Neural progenitor cell (in vitro differentiated cells): ENCODE results near the gene PYCARD. TPM values are rescaled to one million over a fixed set of nuclear protein-coding genes. Genes with fewer than 3 reads are reported as not detected.

Source experiments
- DNase-seq: peaks from one replicate; pipeline ENCODE4 v3.0.0-alpha.2; 2016; ENCODE audit warnings: low spot score
- H2AFZ ChIP-seq: fragments of 200-600 bp; sonication (generic); replicated peaks from 2 replicates; pipeline ENCODE4 v1.6.1; 2016; ENCODE audit warnings: antibody characterized with exemption
- H3F3A ChIP-seq: fragments of 200-600 bp; sonication (generic); 2 replicates; pipeline ENCODE4 v1.6.1; 2016; ENCODE audit warnings: antibody characterized with exemption, low read depth
- H3K27ac ChIP-seq: fragments of 200-600 bp; sonication (generic); 2 replicates; pipeline ENCODE4 v1.5.1; 2016; ENCODE audit warnings: mild to moderate bottlenecking
- H3K27me3 ChIP-seq: fragments of 200-600 bp; sonication (generic); 2 replicates; pipeline ENCODE4 v1.6.1; 2016; ENCODE audit warnings: mild to moderate bottlenecking, moderate library complexity
- H3K36me3 ChIP-seq: fragments of 200-600 bp; sonication (generic); 2 replicates; pipeline ENCODE4 v1.5.1; 2016
- H3K4me1 ChIP-seq: fragments of 200-600 bp; sonication (generic); 2 replicates; pipeline ENCODE4 v1.6.1; 2016; ENCODE audit warnings: mixed run types
- H3K4me2 ChIP-seq: fragments of 200-600 bp; sonication (generic); 2 replicates; pipeline ENCODE4 v1.6.1; 2016
- H3K4me3 ChIP-seq: fragments of 200-600 bp; sonication (generic); 2 replicates; pipeline ENCODE4 v1.5.1; 2016
- H3K79me2 ChIP-seq: fragments of 200-600 bp; sonication (generic); 2 replicates; pipeline ENCODE4 v1.6.1; 2016; ENCODE audit warnings: low read depth
- H3K9ac ChIP-seq: fragments of 200-600 bp; sonication (generic); 2 replicates; pipeline ENCODE4 v1.6.1; 2016
- H3K9me3 ChIP-seq: fragments of 200-600 bp; sonication (generic); 2 replicates; pipeline ENCODE4 v1.5.1; 2016; ENCODE audit warnings: low read depth
- H4K20me1 ChIP-seq: fragments of 200-600 bp; sonication (generic); 2 replicates; pipeline ENCODE4 v1.6.1; 2016; ENCODE audit warnings: low read depth
- H3K27ac Mint-ChIP-seq: 3 replicates; pipeline ENCODE4 v1.8.0; 2021; ENCODE audit warnings: mixed read lengths
- H3K27me3 Mint-ChIP-seq: 2 replicates; pipeline ENCODE4 v1.8.0; 2022; ENCODE audit warnings: low read depth, mild to moderate bottlenecking, inconsistent platforms, moderate library complexity, mixed read lengths; ENCODE audit not compliant: insufficient read depth
- H3K36me3 Mint-ChIP-seq: 3 replicates; pipeline ENCODE4 v1.8.0; 2021; ENCODE audit warnings: mixed read lengths
- H3K4me1 Mint-ChIP-seq: 3 replicates; pipeline ENCODE4 v1.8.0; 2021; ENCODE audit warnings: mixed read lengths
- H3K4me3 Mint-ChIP-seq: 3 replicates; pipeline ENCODE4 v1.8.0; 2021; ENCODE audit warnings: mild to moderate bottlenecking, moderate library complexity, mixed read lengths
- H3K9me3 Mint-ChIP-seq: 3 replicates; pipeline ENCODE4 v1.8.0; 2020; ENCODE audit warnings: mixed read lengths
- CTCF ChIP-seq: fragments of 200-600 bp; sonication (generic); IDR thresholded peaks from 2 replicates; pipeline ENCODE4 v1.5.1; 2017; ENCODE audit warnings: antibody characterized with exemption, mild to moderate bottlenecking
- EZH2 ChIP-seq: fragments of 200-600 bp; sonication (generic); IDR thresholded peaks from 2 replicates; pipeline ENCODE4 v1.6.1; 2017; ENCODE audit warnings: antibody characterized with exemption, mild to moderate bottlenecking, moderate library complexity
- EZH2phosphoT487 ChIP-seq: fragments of 200-600 bp; sonication (generic); IDR thresholded peaks from 2 replicates; pipeline ENCODE4 v1.6.1; 2017; ENCODE audit warnings: antibody characterized with exemption
- small RNA-seq: library from RNA; depleted of rRNA; stranded (forward); fragments of <200 nt; gene quantifications from one replicate; pipeline ENCODE3, GENCODE V24; 2015
- total RNA-seq: library from RNA; depleted of rRNA; stranded (reverse); fragments of >200 nt; gene quantifications from 2 replicates; pipeline ENCODE4 v1.2.3, GENCODE V29; 2015; ENCODE audit warnings: low replicate concordance

PYCARD gene
- total RNA-seq, 1 donor from 2014 or later = not detected

- H4K20me1 ChIP-seq = no peaks in the 10 kb centered on the region
- TF ChIP-seq EZH2 = no peak
- TF ChIP-seq EZH2phosphoT487 = no peak
- no peak for TF ChIP-seq CTCF
- Mint-ChIP-seq H3K9me3 (no peaks in the 10 kb centered on the region), H3K4me1 (no peaks in the 10 kb centered on the region), H3K4me3 (no peak overlapping the region), H3K27me3 (peaks cover 4% of the 10 kb centered on the region), H3K27ac (no peak overlapping the region), H3K36me3 (no peaks in the 10 kb centered on the region)
- no peak overlapping the region for H3K4me2 ChIP-seq
- H3K36me3 ChIP-seq = no peaks in the 10 kb centered on the region
- H3K79me2 ChIP-seq = no peaks in the 10 kb centered on the region
- H3K4me3 ChIP-seq = no peak overlapping the region
- no peaks in the 10 kb centered on the region for H3K27me3 ChIP-seq
- H3K9ac ChIP-seq = no peak overlapping the region
- H3F3A ChIP-seq = no peaks in the 10 kb centered on the region
- no peak overlapping the region for H2AFZ ChIP-seq
- no peaks in the 10 kb centered on the region for H3K9me3 ChIP-seq
- no peaks in the 10 kb centered on the region for H3K4me1 ChIP-seq
- DNase-seq = no peak
- no peak overlapping the region for H3K27ac ChIP-seq
Observed at GRCh38 chr16:31157136-31157535, 45.4 kb downstream of the PYCARD start.

Small RNAs within 50 kb of the gene (small RNA-seq; reads per million reads assigned to genes)
- gene AC009088.4 (not detected), gene NDUFA3P6 (not detected)

Other genes starting within 250 kb of the PYCARD start
- 3.2 and 5.8 TPM in 2 replicates for gene SETD1A, start 245.0 kb downstream of the PYCARD start, total RNA-seq
- 1.4 and 2.9 TPM in 2 replicates for gene HSD3B7, start 217.6 kb downstream of the PYCARD start, total RNA-seq
- gene STX1B, start 192.1 kb downstream of the PYCARD start, total RNA-seq = 6.6 and 7.3 TPM in 2 replicates
- 6.6 and 13.3 TPM in 2 replicates for gene STX4, start 169.2 kb downstream of the PYCARD start, total RNA-seq
- gene ZNF668, start 128.5 kb downstream of the PYCARD start, total RNA-seq = 3.7 and 14.7 TPM in 2 replicates
- gene ZNF646, start 128.3 kb downstream of the PYCARD start, total RNA-seq = 7.5 and 31.2 TPM in 2 replicates
- gene PRSS53, start 113.8 kb downstream of the PYCARD start, total RNA-seq = 2.3 and 7.7 TPM in 2 replicates
- gene VKORC1, start 108.0 kb downstream of the PYCARD start, total RNA-seq = 95.9 and 137 TPM in 2 replicates
- 19.8 and 38.1 TPM in 2 replicates for gene BCKDK, start 94.4 kb downstream of the PYCARD start, total RNA-seq
- 59.7 and 71.7 TPM in 2 replicates for gene KAT8, start 85.1 kb downstream of the PYCARD start, total RNA-seq
- gene PRSS8, start 67.0 kb downstream of the PYCARD start, total RNA-seq = 2.7 and 17.6 TPM in 2 replicates
- gene PRSS36, start 52.7 kb downstream of the PYCARD start, total RNA-seq = 0.30 and 0.68 TPM in 2 replicates
- gene FUS, start 22.6 kb downstream of the PYCARD start, total RNA-seq = 81.7 and 127 TPM in 2 replicates
- gene TRIM72, start 11.4 kb upstream of the PYCARD start, total RNA-seq = 0.07 TPM in 1 of 2 replicates, not detected in the other
- gene PYDC1, start 14.4 kb upstream of the PYCARD start, total RNA-seq = not detected in 2 replicates
- not detected in 2 replicates for gene ITGAM, start 57.2 kb upstream of the PYCARD start, total RNA-seq
- gene ITGAX, start 152.4 kb upstream of the PYCARD start, total RNA-seq = not detected in 2 replicates
- not detected in 2 replicates for gene ITGAD, start 190.6 kb upstream of the PYCARD start, total RNA-seq
- not detected in 2 replicates for gene COX6A2, start 225.6 kb upstream of the PYCARD start, total RNA-seq
- 0.19 and 0.53 TPM in 2 replicates for gene ZNF843, start 240.0 kb upstream of the PYCARD start, total RNA-seq